Measurements from ENCODE around the gene PGS1. TPM values are rescaled to one million over a fixed set of nuclear protein-coding genes. Genes with fewer than 3 reads are reported as not detected.

Gene PGS1
- total and polyA plus RNA-seq, 2 of the 8 experiments (the other 6 are each of a cell fraction or from before 2014, with no cell fraction given) = 46.7 to 60.0 TPM

- peak; percentile 30; the same call in 1 of the 2 replicates for TF ChIP-seq E2F6 (IDR thresholded peaks at IDR 0.05)
- TF ChIP-seq SIRT6 (IDR thresholded peaks at IDR 0.05; ENCODE audit: low read length) = no peak
- no peak for TF ChIP-seq GTF2F1 (IDR thresholded peaks at IDR 0.05; ENCODE audit: borderline replicate concordance, low read depth, low read length)
- TF ChIP-seq KDM4A (IDR thresholded peaks at IDR 0.05; ENCODE audit: low read depth, low read length, severe bottlenecking) = no peak
- peak; percentile 28 for TF ChIP-seq NANOG (IDR thresholded peaks at IDR 0.05; ENCODE audit: insufficient read depth, low read depth, low read length, poor library complexity, severe bottlenecking)
- TF ChIP-seq SP4 (IDR thresholded peaks at IDR 0.05; ENCODE audit: low read length) = no peak
- no peak for TF ChIP-seq SRF (IDR thresholded peaks at IDR 0.05; ENCODE audit: low read depth, low read length)
- TF ChIP-seq HDAC6 (IDR thresholded peaks at IDR 0.05; ENCODE audit: low read depth, low read length) = no peak
- no peak for TF ChIP-seq MAFK (IDR thresholded peaks at IDR 0.05; ENCODE audit: low read depth, low read length)
- peak; percentile 40; the same call in 1 of the 2 replicates for TF ChIP-seq TBP (IDR thresholded peaks at IDR 0.05; ENCODE audit: low read depth, low read length)
- TF ChIP-seq SAP30 (IDR thresholded peaks at IDR 0.05; ENCODE audit: insufficient read depth, insufficient replicate concordance, low read length) = no peak
- TF ChIP-seq JUND (IDR thresholded peaks at IDR 0.05; ENCODE audit: low read length) = no peak
- no peak for TF ChIP-seq PHF8 (conservative IDR thresholded peaks at IDR 0.05; ENCODE audit: low read depth, low read length)
- TF ChIP-seq GABPA (IDR thresholded peaks at IDR 0.05; ENCODE audit: borderline replicate concordance, insufficient read depth, low read length) = 0 out of 2 replicates have a peak, but pooled peaks have one; percentile 11
- no peak for TF ChIP-seq SP2 (IDR thresholded peaks at IDR 0.05; ENCODE audit: low read length)
- no peak for TF ChIP-seq ZNF274 (IDR thresholded peaks at IDR 0.05; ENCODE audit: borderline replicate concordance, extremely low read depth, low read length)
- TF ChIP-seq RBBP5 (IDR thresholded peaks at IDR 0.05; ENCODE audit: borderline replicate concordance, low read depth, low read length) = no peak; the same call in 1 of the 2 replicates
- TF ChIP-seq TAF1 (IDR thresholded peaks at IDR 0.05; ENCODE audit: low read depth, low read length) = 0 out of 2 replicates have a peak, but pooled peaks have one; percentile 36
- TF ChIP-seq RAD21 (IDR thresholded peaks at IDR 0.05 in 1 of 2, conservative IDR thresholded peaks at IDR 0.05 in 1 of 2; ENCODE audit: low read depth in 2 of 2, low read length in 2 of 2) = no peak; a peak in 1 of 4 replicates
- peak; percentile 84 for TF ChIP-seq BACH1 (IDR thresholded peaks at IDR 0.05; ENCODE audit: low read length)
- no peak; the same call in 1 of the 2 replicates for TF ChIP-seq KDM1A (IDR thresholded peaks at IDR 0.05; ENCODE audit: borderline replicate concordance, low read length)
- no peak for TF ChIP-seq CBX5 (IDR thresholded peaks at IDR 0.05; ENCODE audit: low read depth, low read length)
- TF ChIP-seq RXRA (IDR thresholded peaks at IDR 0.05; ENCODE audit: insufficient read depth, low read depth, low read length) = peak; percentile 82; the same call in 1 of the 2 replicates
- no peak for TF ChIP-seq NRF1 (IDR thresholded peaks at IDR 0.05; ENCODE audit: low read depth, low read length)
- 0 out of 2 replicates have a peak, but pooled peaks have one; percentile 3 for TF ChIP-seq TCF12 (IDR thresholded peaks at IDR 0.05; ENCODE audit: low read depth, low read length)
Measured at GRCh38 chr17:78365561-78366108, 12.8 kb upstream of the PGS1 start (continued).
